WTC11 (cell line): ENCODE measurements around the gene DTX4.

Experiments
- TF ChIP-seq, protein P1 (sequence below): fragments of 200-600 bp; IDR thresholded peaks from 2 replicates; pipeline ENCODE4 v1.8.0; 2022; ENCODE audit warnings: antibody characterized with exemption
- TF ChIP-seq, protein P2 (sequence below): sonication (generic); formaldehyde crosslinking; IDR thresholded peaks from 2 replicates; pipeline ENCODE4 v1.8.0; 2022; ENCODE audit warnings: missing genetic modification reagents

DNA sequence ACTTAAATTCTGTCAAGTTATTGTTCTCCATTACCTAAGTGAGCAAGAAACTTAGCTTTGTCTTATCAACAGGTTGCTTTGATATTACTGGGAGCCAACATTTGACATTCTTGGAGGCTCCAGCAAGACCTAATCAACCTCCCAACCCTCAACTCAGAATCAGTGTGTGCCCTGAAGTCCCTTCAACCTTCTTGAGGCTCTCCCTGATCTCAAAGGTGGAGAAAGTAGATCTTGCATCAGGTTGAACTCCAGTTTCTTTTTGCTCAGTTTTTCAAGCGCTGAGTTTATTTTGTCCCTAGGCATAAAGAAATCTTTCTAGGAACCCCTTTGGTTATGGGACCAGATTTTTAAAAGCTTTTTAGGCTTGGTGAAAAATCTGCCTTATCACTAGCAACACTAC, 27.8 kb upstream of the DTX4 start:
- TF ChIP-seq, protein P1, sequence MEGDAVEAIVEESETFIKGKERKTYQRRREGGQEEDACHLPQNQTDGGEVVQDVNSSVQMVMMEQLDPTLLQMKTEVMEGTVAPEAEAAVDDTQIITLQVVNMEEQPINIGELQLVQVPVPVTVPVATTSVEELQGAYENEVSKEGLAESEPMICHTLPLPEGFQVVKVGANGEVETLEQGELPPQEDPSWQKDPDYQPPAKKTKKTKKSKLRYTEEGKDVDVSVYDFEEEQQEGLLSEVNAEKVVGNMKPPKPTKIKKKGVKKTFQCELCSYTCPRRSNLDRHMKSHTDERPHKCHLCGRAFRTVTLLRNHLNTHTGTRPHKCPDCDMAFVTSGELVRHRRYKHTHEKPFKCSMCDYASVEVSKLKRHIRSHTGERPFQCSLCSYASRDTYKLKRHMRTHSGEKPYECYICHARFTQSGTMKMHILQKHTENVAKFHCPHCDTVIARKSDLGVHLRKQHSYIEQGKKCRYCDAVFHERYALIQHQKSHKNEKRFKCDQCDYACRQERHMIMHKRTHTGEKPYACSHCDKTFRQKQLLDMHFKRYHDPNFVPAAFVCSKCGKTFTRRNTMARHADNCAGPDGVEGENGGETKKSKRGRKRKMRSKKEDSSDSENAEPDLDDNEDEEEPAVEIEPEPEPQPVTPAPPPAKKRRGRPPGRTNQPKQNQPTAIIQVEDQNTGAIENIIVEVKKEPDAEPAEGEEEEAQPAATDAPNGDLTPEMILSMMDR = no peak
- TF ChIP-seq, protein P2, sequence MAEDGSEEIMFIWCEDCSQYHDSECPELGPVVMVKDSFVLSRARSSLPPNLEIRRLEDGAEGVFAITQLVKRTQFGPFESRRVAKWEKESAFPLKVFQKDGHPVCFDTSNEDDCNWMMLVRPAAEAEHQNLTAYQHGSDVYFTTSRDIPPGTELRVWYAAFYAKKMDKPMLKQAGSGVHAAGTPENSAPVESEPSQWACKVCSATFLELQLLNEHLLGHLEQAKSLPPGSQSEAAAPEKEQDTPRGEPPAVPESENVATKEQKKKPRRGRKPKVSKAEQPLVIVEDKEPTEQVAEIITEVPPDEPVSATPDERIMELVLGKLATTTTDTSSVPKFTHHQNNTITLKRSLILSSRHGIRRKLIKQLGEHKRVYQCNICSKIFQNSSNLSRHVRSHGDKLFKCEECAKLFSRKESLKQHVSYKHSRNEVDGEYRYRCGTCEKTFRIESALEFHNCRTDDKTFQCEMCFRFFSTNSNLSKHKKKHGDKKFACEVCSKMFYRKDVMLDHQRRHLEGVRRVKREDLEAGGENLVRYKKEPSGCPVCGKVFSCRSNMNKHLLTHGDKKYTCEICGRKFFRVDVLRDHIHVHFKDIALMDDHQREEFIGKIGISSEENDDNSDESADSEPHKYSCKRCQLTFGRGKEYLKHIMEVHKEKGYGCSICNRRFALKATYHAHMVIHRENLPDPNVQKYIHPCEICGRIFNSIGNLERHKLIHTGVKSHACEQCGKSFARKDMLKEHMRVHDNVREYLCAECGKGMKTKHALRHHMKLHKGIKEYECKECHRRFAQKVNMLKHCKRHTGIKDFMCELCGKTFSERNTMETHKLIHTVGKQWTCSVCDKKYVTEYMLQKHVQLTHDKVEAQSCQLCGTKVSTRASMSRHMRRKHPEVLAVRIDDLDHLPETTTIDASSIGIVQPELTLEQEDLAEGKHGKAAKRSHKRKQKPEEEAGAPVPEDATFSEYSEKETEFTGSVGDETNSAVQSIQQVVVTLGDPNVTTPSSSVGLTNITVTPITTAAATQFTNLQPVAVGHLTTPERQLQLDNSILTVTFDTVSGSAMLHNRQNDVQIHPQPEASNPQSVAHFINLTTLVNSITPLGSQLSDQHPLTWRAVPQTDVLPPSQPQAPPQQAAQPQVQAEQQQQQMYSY (CRISPR knock-in tag) = no peak
